ENCODE results near the gene KRT39.

KRT39 gene

DNA sequence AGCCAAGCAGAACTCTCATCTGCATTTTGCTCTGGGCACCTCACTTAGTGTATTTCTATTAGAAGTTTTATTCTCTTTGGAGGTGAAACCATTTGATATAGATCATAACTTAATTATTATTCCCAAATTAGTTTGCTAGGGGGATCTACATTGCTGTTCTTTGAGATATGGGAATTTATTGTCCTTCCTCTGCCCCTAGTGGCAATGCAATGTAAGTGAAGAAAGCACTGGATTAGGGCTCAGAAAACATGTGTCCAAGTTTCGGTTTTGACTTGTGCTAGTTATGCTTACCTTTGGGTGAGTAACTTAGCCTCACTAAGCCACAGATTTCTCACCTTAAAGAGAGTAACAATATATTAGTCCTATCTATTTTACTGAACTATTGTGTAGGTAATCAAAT, 2.9 kb downstream of the KRT39 start:
- TF ChIP-seq, protein P1, sequence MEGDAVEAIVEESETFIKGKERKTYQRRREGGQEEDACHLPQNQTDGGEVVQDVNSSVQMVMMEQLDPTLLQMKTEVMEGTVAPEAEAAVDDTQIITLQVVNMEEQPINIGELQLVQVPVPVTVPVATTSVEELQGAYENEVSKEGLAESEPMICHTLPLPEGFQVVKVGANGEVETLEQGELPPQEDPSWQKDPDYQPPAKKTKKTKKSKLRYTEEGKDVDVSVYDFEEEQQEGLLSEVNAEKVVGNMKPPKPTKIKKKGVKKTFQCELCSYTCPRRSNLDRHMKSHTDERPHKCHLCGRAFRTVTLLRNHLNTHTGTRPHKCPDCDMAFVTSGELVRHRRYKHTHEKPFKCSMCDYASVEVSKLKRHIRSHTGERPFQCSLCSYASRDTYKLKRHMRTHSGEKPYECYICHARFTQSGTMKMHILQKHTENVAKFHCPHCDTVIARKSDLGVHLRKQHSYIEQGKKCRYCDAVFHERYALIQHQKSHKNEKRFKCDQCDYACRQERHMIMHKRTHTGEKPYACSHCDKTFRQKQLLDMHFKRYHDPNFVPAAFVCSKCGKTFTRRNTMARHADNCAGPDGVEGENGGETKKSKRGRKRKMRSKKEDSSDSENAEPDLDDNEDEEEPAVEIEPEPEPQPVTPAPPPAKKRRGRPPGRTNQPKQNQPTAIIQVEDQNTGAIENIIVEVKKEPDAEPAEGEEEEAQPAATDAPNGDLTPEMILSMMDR (IDR thresholded peaks at IDR 0.05; ENCODE audit: extremely low read depth, missing control alignments): peak; percentile 39
- DNase-seq (ENCODE audit: low spot score): peak; percentile 37

DNA sequence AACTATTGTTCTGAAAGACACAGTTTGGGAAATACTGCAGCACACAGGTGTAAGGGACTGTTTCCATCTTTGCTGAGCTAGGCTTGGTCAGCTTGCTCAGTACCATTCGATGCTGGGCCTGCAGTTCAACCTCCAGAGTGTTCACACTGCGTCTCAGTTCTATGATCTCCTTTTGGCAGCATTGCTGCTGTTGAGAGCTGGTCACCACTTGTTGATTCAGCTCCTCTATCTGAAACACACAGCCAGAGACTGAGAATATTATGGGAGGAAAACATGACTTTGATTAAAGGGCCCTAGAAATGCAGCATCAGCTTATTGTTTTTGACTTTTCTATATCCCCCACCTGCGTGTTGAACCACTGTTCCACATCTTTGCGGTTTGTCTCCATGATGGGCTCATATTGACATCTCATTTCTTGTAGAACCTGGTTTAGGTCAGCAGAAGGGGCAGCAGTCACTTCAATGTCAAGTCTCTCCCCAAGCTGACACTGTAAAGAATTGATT, 4.6 kb downstream of the KRT39 start:
- TF ChIP-seq, protein P1 (IDR thresholded peaks at IDR 0.05; ENCODE audit: extremely low read depth, missing control alignments): no peak
- no peak for DNase-seq (ENCODE audit: low spot score)

DNA sequence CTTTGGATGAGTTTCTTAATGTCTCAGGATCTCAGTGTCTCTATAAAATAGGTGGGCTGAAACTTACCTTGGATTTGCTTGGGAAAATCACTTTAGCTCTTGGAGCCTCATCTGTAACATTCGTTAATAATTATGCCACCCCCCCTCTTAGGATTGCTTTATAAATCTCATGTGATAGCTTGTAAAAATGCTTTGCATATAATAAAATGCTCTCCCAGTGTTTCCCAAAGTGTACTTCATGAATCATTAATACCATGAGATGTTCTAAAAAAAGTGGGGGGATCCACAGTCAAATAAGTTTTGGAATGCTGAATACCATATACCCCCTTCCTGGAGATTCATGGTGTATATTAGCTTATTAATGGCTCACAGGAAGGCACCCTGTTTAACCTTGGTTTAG, 5.2 kb downstream of the KRT39 start:
- TF ChIP-seq, protein P1 (IDR thresholded peaks at IDR 0.05; ENCODE audit: extremely low read depth, missing control alignments): no peak
- no peak for DNase-seq (ENCODE audit: low spot score)

DNA sequence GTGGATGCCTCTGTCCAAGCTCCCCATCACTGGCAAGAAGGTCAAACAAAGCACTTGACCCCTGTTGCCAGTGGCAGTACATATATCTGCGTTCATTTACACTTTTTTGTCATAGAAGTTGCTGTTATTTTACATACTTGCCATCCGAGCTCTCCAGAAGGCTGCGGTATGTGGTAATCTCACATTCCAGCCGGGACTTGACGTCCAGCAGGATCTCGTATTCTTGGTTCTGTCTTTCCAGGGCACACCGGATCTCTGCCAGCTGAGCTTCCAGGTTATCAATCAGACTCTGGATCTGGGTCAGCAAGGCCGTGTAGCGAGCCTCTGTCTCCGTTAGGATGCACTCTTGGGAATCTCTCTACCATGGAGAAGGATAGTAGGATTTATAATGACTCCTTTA, 6.6 kb downstream of the KRT39 start:
- DNase-seq (ENCODE audit: low spot score): no peak
- TF ChIP-seq, protein P1 (IDR thresholded peaks at IDR 0.05; ENCODE audit: extremely low read depth, missing control alignments): no peak

DNA sequence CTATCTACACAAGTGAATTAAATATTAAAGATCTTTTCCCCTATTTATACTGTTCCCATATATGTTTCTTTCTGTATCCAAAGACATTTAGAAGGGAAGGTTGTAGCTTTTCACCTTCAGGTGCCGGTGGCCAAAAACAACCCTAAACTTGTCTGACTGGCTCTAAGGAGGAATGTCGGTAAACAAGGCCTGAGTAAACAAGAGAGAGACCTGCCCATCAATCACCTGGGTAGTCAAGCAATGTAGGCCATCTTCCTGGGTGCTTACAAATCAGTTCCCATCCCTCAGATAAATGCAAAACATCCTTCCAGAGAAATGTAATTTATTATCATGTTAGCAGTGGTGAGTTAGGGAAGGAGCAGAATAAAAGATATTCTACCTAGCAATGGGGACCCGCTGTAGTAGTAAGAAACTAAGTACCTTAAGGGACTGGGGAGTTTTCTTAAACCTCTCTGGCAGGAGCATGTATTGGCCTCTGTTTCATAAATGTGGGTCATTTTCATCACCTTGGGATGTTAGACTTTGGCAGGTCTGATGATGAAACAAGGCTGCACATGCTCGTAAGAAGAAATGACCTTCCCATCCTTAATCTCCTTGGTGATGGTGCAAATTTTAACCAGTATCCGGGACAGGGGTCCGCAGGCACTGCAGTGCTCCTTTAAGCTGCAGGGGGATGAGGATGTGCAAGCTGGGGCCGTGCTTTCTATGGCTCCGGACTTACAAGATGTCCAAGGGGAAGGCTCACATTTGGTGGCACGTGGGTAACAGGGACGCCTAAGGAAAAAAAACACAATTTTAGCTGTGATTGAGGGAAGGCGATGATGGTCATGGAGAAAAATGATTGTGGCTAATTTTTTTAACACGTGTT, 8.4 kb downstream of the KRT39 start:
- TF ChIP-seq, protein P1 (IDR thresholded peaks at IDR 0.05; ENCODE audit: extremely low read depth, missing control alignments): no peak
- DNase-seq (ENCODE audit: low spot score): no peak

DNA sequence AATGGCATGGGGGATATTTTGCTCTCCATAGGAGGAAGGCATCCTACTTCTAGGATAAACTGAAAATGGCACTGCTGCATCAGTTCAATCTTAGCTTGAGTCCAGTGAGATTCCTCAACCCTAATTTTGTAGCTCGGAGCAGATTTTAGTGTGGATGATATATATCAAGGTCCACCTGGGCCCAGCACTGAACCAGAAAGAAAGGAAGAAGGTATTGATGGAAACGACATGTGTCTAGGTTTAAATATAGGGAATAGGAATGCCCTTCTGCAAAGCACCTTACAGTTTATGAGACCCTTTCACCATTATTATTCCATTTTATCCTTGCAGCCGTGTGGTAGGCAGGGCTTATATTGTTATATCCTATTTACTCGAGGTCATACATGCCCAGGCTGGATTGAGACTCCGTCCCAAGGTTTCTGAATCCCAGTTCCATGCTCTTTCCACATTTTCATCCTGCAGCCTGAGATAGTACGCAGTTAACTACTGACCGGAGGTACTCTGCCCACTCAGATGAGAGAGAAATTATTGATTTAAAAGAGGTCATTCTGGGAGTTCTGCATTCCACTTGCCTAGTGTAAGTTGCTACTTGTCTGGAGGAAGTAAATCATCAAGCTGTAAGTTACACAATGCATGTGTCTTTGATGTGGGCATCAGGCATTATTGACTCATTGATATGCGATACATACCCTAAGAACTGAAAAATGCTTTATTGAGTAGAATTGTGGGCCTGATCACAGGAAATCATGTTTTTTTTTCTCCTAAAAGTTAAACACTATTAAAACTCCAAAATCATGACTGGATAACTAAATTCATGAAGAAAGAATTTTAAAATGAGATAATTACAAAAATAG, 10.1 kb downstream of the KRT39 start:
- no peak for DNase-seq (ENCODE audit: low spot score)
- TF ChIP-seq, protein P1 (IDR thresholded peaks at IDR 0.05; ENCODE audit: extremely low read depth, missing control alignments): no peak

DNA sequence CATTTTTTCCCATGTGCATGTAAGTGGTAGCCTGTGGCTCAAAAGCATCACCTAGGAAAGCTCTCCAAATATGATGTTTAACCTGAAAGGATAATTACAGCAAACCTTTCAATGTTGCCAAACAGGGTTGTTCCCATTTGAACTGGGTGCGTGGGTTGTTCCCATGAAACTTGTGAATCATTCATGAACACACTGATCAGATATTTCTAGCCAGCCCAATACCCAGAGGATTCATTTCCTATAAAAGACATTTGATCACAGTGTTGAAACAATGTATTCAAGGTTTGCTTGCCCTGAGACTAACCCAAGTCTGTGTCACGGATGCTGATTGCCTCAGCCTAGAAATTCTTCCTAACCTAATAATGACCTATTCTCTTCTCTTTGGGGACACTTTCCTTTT, 12.9 kb downstream of the KRT39 start:
- no peak for DNase-seq (ENCODE audit: low spot score)
- TF ChIP-seq, protein P1 (IDR thresholded peaks at IDR 0.05; ENCODE audit: extremely low read depth, missing control alignments): no peak

All from GM20000 (cell line).